ENCODE data around the gene FAF1.

DNA sequence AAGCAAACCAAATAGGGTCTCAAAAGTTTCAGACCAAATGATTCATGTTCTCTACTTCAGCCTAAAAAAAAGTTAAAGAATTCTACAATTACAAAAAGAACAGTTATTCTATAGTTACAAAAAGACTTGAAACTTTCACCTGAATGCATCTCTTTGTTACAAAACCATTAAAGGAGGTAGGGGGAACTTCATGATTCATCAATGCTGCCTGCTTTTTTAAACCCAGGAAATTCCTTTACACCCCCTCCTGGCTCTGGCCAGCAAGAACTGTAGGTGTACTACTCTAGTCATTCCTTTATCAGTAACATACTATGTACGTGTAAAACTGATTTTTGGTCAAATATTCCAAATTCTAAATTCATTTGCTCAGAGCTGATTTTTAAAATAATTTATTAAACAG lies 5.0 kb downstream of the FAF1 start:
- TF ChIP-seq, protein P1, sequence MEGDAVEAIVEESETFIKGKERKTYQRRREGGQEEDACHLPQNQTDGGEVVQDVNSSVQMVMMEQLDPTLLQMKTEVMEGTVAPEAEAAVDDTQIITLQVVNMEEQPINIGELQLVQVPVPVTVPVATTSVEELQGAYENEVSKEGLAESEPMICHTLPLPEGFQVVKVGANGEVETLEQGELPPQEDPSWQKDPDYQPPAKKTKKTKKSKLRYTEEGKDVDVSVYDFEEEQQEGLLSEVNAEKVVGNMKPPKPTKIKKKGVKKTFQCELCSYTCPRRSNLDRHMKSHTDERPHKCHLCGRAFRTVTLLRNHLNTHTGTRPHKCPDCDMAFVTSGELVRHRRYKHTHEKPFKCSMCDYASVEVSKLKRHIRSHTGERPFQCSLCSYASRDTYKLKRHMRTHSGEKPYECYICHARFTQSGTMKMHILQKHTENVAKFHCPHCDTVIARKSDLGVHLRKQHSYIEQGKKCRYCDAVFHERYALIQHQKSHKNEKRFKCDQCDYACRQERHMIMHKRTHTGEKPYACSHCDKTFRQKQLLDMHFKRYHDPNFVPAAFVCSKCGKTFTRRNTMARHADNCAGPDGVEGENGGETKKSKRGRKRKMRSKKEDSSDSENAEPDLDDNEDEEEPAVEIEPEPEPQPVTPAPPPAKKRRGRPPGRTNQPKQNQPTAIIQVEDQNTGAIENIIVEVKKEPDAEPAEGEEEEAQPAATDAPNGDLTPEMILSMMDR (IDR thresholded peaks at IDR 0.05) = no peak
- no peak for TF ChIP-seq POLR2A (IDR thresholded peaks at IDR 0.05)
